Thoracic aorta (tissue), 2 donors: ENCODE data around the gene RADIL. TPM values are rescaled to one million over a fixed set of nuclear protein-coding genes. Genes with fewer than 3 reads are reported as not detected.

Experiments
- ATAC-seq: fragments of 150-250 bp; one replicate; pipeline ENCODE4 v1.8.0; 2017; ENCODE audit warnings: low read depth; ENCODE audit not compliant: insufficient number of reproducible peaks, low FRiP score
- DNase-seq: peaks from one replicate; pipeline ENCODE4 v3.0.0-alpha.2; 2020; ENCODE audit warnings: low spot score
- H3K27ac ChIP-seq, 2 donors: fragments of 200-600 bp; sonication (generic); 1 replicate in 1 of 2; 2 replicates in 1 of 2; pipeline ENCODE4 v1.5.1; 2016; ENCODE audit warnings: mild to moderate bottlenecking in 2 of 2, moderate library complexity in 2 of 2
- H3K27me3 ChIP-seq: fragments of 200-600 bp; sonication (generic); replicated peaks from 2 replicates; pipeline ENCODE4 v1.6.0; 2016; ENCODE audit warnings: mild to moderate bottlenecking; ENCODE audit not compliant: insufficient read depth
- H3K36me3 ChIP-seq: fragments of 200-600 bp; sonication (generic); one replicate; pipeline ENCODE4 v1.5.1; 2016
- H3K4me1 ChIP-seq, 2 donors: fragments of 200-600 bp; sonication (generic); 1 replicate in 1 of 2; 2 replicates in 1 of 2; pipeline versions ENCODE4 v1.5.1 to v1.6.0; 2016; ENCODE audit warnings: low read depth in 2 of 2, mild to moderate bottlenecking in 1 of 2; ENCODE audit not compliant: control insufficient read depth in 1 of 2
- H3K4me3 ChIP-seq: fragments of 200-600 bp; sonication (generic); 2 replicates; pipeline ENCODE4 v1.5.1; 2016; ENCODE audit warnings: mild to moderate bottlenecking
- H3K9me3 ChIP-seq: fragments of 200-600 bp; sonication (generic); 2 replicates; pipeline ENCODE4 v1.5.1; 2016
- CTCF ChIP-seq: fragments of 200-600 bp; sonication (generic); IDR thresholded peaks from one replicate; pipeline ENCODE4 v1.5.1; 2019; ENCODE audit warnings: antibody characterized with exemption
- total RNA-seq, 2 donors: library from RNA; depleted of rRNA; stranded (reverse); fragments of >200 nt; gene quantifications; one replicate each; pipeline versions ENCODE4 v1.1.0 to v1.2.3, GENCODE V29; 2016

Gene RADIL
- total RNA-seq, 2 donors from 2014 or later, result 6.7 to 14.4 TPM

GRCh38 chr7:4851459-4852422 lies 31.8 kb downstream of the RADIL start:
- DNase-seq (no peak), ATAC-seq (no peak)
- no peak for TF ChIP-seq CTCF
- no peaks in the 10 kb centered on the region for H3K4me1 ChIP-seq
- H3K27me3 ChIP-seq, result no peaks in the 10 kb centered on the region
- H3K9me3 ChIP-seq, result no peaks in the 10 kb centered on the region
- no peaks in the 10 kb centered on the region for H3K36me3 ChIP-seq
- no peak overlapping the region for H3K27ac ChIP-seq
- H3K4me3 ChIP-seq, result no peak overlapping the region

GRCh38 chr7:4850262-4850795 lies 33.2 kb downstream of the RADIL start:
- Histone ChIP-seq H3K27me3 (no peaks in the 10 kb centered on the region), H3K4me1 (no peaks in the 10 kb centered on the region), H3K4me3 (no peak overlapping the region), H3K9me3 (no peaks in the 10 kb centered on the region), H3K27ac (no peak overlapping the region), H3K36me3 (no peaks in the 10 kb centered on the region)
- TF ChIP-seq CTCF, result no peak
- ATAC-seq (no peak), DNase-seq (no peak)

GRCh38 chr7:4849390-4849789 lies 34.1 kb downstream of the RADIL start:
- H3K27ac ChIP-seq, result no peak overlapping the region
- no peaks in the 10 kb centered on the region for H3K27me3 ChIP-seq
- H3K9me3 ChIP-seq, result no peaks in the 10 kb centered on the region
- no peaks in the 10 kb centered on the region for H3K36me3 ChIP-seq
- ATAC-seq (no peak), DNase-seq (no peak)
- H3K4me1 ChIP-seq, result no peaks in the 10 kb centered on the region
- TF ChIP-seq CTCF, result no peak
- H3K4me3 ChIP-seq, result no peak overlapping the region

- no peaks in the 10 kb centered on the region for H3K36me3 ChIP-seq
- ATAC-seq (no peak), DNase-seq (no peak)
- H3K9me3 ChIP-seq, result no peaks in the 10 kb centered on the region
- H3K4me1 ChIP-seq, result no peaks in the 10 kb centered on the region
- no peak overlapping the region for H3K27ac ChIP-seq
- no peak for TF ChIP-seq CTCF
- H3K27me3 ChIP-seq, result no peaks in the 10 kb centered on the region
- no peak overlapping the region for H3K4me3 ChIP-seq
These were observed 37.8 kb downstream of the RADIL start for GRCh38 chr7:4845740-4846142.

- Histone ChIP-seq H3K27me3 (no peaks in the 10 kb centered on the region), H3K36me3 (no peaks in the 10 kb centered on the region), H3K4me1 (no peaks in the 10 kb centered on the region), H3K9me3 (no peaks in the 10 kb centered on the region), H3K4me3 (no peak overlapping the region), H3K27ac (no peak overlapping the region)
- DNase-seq, result no peak
- no peak for ATAC-seq
- no peak for TF ChIP-seq CTCF
These were observed 41.0 kb downstream of the RADIL start for GRCh38 chr7:4842319-4843064.
